Endodermal cell (in vitro differentiated cells): ENCODE measurements around the gene ITPRIPL2. TPM values are rescaled to one million over a fixed set of nuclear protein-coding genes. Genes with fewer than 3 reads are reported as not detected.

Experiments
- DNase-seq: peaks from one replicate; pipeline ENCODE4 v3.0.0-alpha.2; 2017
- H3K27ac ChIP-seq: 2 replicates; pipeline ENCODE4 v1.5.1; 2013; ENCODE audit warnings: mild to moderate bottlenecking, low read depth, low read length, moderate library complexity
- H3K27me3 ChIP-seq: 2 replicates; pipeline ENCODE4 v1.6.1; 2013; ENCODE audit warnings: mild to moderate bottlenecking, low read length, moderate library complexity; ENCODE audit not compliant: insufficient read depth, control insufficient read depth, poor library complexity, severe bottlenecking
- H3K36me3 ChIP-seq: 2 replicates; pipeline ENCODE4 v1.7.0; 2013; ENCODE audit warnings: mild to moderate bottlenecking, low read length, moderate library complexity; ENCODE audit not compliant: control insufficient read depth, insufficient read depth
- H3K4me1 ChIP-seq: one replicate; pipeline ENCODE4 v1.7.0; 2013; ENCODE audit warnings: low read length; ENCODE audit not compliant: control insufficient read depth, insufficient read depth
- H3K4me3 ChIP-seq: 2 replicates; pipeline ENCODE4 v1.5.1; 2013; ENCODE audit warnings: mild to moderate bottlenecking, low read length, moderate library complexity
- H3K9ac ChIP-seq: 2 replicates; pipeline ENCODE4 v1.6.1; 2013; ENCODE audit warnings: mild to moderate bottlenecking, low read length, moderate library complexity; ENCODE audit not compliant: poor library complexity, severe bottlenecking; ENCODE audit errors: extremely low read depth
- H3K9me3 ChIP-seq: 2 replicates; pipeline ENCODE4 v1.6.1; 2013; ENCODE audit warnings: mild to moderate bottlenecking, low read length, moderate library complexity; ENCODE audit not compliant: control insufficient read depth
- H3K27ac Mint-ChIP-seq: 2 replicates; pipeline ENCODE4 v1.8.0; 2020; ENCODE audit warnings: mixed read lengths
- H3K27me3 Mint-ChIP-seq: 2 replicates; pipeline ENCODE4 v1.8.0; 2021; ENCODE audit warnings: mild to moderate bottlenecking, mixed read lengths; ENCODE audit not compliant: insufficient read depth
- H3K36me3 Mint-ChIP-seq: 2 replicates; pipeline ENCODE4 v1.8.0; 2020; ENCODE audit warnings: low read depth, mixed read lengths
- H3K4me1 Mint-ChIP-seq: 2 replicates; pipeline ENCODE4 v1.8.0; 2020; ENCODE audit warnings: mixed read lengths
- H3K4me3 Mint-ChIP-seq: 2 replicates; pipeline ENCODE4 v1.8.0; 2020; ENCODE audit warnings: mild to moderate bottlenecking, moderate library complexity, mixed read lengths
- H3K9me3 Mint-ChIP-seq: 2 replicates; pipeline ENCODE4 v1.8.0; 2020; ENCODE audit warnings: mild to moderate bottlenecking, mixed read lengths
- CTCF ChIP-seq: fragments of 200-600 bp; sonication (generic); conservative IDR thresholded peaks from 2 replicates; pipeline ENCODE4 v1.5.0; 2021; ENCODE audit warnings: antibody characterized with exemption, mild to moderate bottlenecking
- WGBS, 2 experiments: methylation state at CpG; one replicate each; pipeline versions ENCODE4 v1.1.5 to v1.1.7; 2013; ENCODE audit warnings: missing lambda C conversion rate in 2 of 2, mixed read lengths in 1 of 2; ENCODE audit not compliant: insufficient coverage in 1 of 2, insufficient read length in 1 of 2; 5-methylcytosine and 5-hydroxymethylcytosine counted together
- total RNA-seq, 2 donors: library from RNA; stranded (reverse); fragmentation: NEBNext Ultra II Directional in 1 of 2; extraction: Animal tissue kit (Norgen Biotek cat#: 25700) in 1 of 2; gene quantifications; 2 replicates in 1 of 2; 3 replicates in 1 of 2; pipeline ENCODE4 v1.2.1, GENCODE V29; 2021

Gene ITPRIPL2
- total RNA-seq, 2 donors from 2014 or later: 13.4 to 19.3 TPM

DNA sequence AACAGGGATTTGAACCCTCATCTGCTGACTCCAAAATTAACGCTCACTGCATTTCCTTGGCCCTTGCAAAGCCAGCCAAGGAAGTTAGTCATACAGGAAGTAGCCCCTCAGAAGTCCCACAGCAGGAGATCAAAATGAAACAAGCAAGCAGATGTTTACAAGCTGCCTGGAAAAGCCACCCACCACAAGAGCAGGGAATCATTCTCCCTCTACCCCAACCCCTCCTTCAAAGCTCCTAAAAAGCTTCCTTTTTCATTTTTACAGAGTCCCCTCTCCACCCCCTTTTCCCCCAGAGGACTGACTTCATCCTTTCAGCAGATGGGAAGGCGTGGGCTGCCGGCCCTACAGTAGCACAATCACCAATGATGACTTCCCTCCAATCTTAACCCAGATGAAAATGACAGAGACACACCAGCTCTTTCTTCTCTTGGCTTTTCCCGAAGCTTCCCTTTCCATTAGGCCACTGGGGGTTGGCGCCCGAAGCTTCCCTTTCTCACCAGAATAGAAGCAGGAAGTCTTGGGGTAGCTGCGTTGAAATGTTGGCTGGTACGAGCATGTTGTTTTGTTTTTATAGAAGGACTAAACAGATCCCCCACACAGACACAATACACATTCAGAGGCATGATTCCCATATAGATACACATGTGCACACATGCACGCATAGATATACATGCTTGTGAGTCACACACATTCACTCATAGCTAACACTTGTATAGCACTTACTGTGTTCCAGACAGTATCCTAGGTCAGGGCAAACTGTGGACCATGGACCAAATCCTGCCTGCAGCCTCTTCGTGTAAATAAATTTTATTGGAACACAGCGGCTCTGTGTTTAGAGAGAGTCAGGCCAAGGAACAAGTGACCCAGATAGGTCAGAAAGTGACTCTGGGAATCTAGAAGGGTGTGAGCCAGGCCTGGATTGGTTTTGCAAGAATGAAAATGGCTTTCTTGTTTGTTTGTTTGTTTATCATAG, 17.4 kb downstream of the ITPRIPL2 start:
- WGBS, 2 experiments: 73 to 77% methylated on average over 9 of the region's 11 CpGs
- Mint-ChIP-seq H3K4me3 (no peak overlapping the region), H3K9me3 (peaks cover 10% of the 10 kb centered on the region), H3K36me3 (peaks cover 2% of the 10 kb centered on the region), H3K27ac (peak overlapping the region; percentile 59), H3K4me1 (peaks cover 30% of the 10 kb centered on the region), H3K27me3 (no peaks in the 10 kb centered on the region)
- Histone ChIP-seq H3K9ac (no peak overlapping the region), H3K4me1 (peaks cover 11% of the 10 kb centered on the region), H3K4me3 (no peak overlapping the region), H3K27me3 (no peaks in the 10 kb centered on the region), H3K27ac (no peak overlapping the region), H3K9me3 (peaks cover 8% of the 10 kb centered on the region), H3K36me3 (no peaks in the 10 kb centered on the region)
- no peak for TF ChIP-seq CTCF
- DNase-seq: peak; percentile 69

DNA sequence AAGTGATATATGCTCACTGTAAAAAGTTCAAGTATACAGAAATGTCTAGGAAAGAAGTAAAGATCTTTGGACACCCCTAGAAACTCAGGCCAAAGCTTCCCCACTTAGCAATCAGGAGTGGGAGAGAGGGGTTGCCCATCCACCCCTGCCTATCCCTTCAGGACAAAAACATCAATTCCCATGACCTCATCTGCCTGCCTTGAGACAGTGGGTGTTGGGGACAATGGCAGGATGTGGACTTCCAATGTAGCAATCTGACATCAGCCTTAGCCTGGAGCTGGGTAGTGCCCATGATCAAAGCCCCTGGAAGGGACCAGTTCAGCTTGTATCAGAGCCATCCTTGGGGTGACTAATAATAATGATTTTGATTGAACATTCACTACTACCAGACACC, 18.1 kb downstream of the ITPRIPL2 start:
- H3K4me1 Mint-ChIP-seq: peaks cover 34% of the 10 kb centered on the region
- no peaks in the 10 kb centered on the region for H3K36me3 ChIP-seq
- no peak overlapping the region for H3K4me3 ChIP-seq
- no peak overlapping the region for H3K4me3 Mint-ChIP-seq
- peaks cover 14% of the 10 kb centered on the region for H3K4me1 ChIP-seq
- H3K27ac Mint-ChIP-seq: peak overlapping the region; percentile 59
- H3K9ac ChIP-seq: no peak overlapping the region
- no peak for TF ChIP-seq CTCF
- no peaks in the 10 kb centered on the region for H3K27me3 Mint-ChIP-seq
- H3K27ac ChIP-seq: no peak overlapping the region
- peaks cover 4% of the 10 kb centered on the region for H3K9me3 Mint-ChIP-seq
- H3K36me3 Mint-ChIP-seq: no peaks in the 10 kb centered on the region
- peaks cover 2% of the 10 kb centered on the region for H3K9me3 ChIP-seq
- no peaks in the 10 kb centered on the region for H3K27me3 ChIP-seq
- DNase-seq: no peak

DNA sequence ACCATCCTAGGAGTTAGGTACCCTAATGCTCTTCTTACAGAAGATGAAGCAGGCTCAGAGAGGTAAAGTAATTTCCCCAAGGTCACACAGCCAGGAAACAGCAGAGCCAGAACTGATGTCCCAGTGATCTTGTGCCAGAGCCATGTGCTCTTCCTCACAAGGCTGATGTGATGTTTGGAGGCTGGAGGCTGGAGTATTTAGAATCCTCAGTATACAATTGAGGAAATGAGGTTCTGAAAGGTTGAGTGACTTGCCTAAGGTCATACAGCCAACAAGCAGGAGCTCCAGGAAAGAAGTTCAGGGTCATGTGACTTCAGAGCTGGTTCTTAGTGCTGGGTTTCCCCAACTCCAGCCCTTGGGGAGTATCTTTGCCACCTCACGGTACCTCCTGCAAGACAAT, 18.5 kb downstream of the ITPRIPL2 start:
- Mint-ChIP-seq H3K36me3 (no peaks in the 10 kb centered on the region), H3K4me1 (peaks cover 37% of the 10 kb centered on the region), H3K27me3 (no peaks in the 10 kb centered on the region), H3K27ac (no peak overlapping the region), H3K4me3 (no peak overlapping the region), H3K9me3 (no peaks in the 10 kb centered on the region)
- 94% methylated on average over 1 of the region's 1 CpG; no CpG with 5 or more reads in 1 of the 2 experiments for WGBS, 2 experiments
- Histone ChIP-seq H3K4me1 (peaks cover 14% of the 10 kb centered on the region), H3K27me3 (no peaks in the 10 kb centered on the region), H3K4me3 (no peak overlapping the region), H3K9ac (no peak overlapping the region), H3K27ac (no peak overlapping the region), H3K9me3 (no peaks in the 10 kb centered on the region), H3K36me3 (no peaks in the 10 kb centered on the region)
- no peak for DNase-seq
- no peak for TF ChIP-seq CTCF
